Activated T-cell treated with anti-CD3 and anti-CD28 coated beads, Interleukin-2, amount 50 U/mL, for 48 hours (primary cell): ENCODE measurements around the gene TMEM18.
"Not testable (repeated sequence)": the region's sequence is repeated elsewhere in the genome, so short reads cannot be mapped to it uniquely, and the experiment has no call there.

ENCODE experiments used
- DNase-seq, 2 experiments: peaks; one replicate each; pipeline ENCODE4 v3.0.0-alpha.2; 2020

The TMEM18 gene

DNA sequence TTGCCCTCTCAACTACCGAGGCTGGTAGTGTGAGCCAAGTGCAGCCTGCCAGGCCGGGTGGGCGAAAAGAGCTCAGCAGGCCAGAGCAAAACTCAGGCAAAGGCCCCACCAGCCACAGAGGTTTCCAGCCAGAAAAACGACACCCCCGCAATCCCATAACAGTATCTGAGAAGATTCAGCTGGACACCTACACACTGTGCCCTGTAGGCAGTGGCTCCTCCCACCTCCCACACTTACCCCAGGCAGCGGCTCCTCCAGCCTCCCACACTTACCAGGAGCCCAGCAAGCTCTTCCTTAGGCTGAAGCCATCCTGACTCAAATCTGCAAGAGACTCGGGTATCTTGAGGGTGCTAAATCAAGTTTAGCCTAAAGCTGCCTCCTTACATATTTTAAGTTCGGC is 15.6 kb upstream of the TMEM18 start:
- no peak for DNase-seq

- DNase-seq, result no peak
These were observed 14.9 kb upstream of the TMEM18 start for GRCh38 chr2:691821-692761.

DNA sequence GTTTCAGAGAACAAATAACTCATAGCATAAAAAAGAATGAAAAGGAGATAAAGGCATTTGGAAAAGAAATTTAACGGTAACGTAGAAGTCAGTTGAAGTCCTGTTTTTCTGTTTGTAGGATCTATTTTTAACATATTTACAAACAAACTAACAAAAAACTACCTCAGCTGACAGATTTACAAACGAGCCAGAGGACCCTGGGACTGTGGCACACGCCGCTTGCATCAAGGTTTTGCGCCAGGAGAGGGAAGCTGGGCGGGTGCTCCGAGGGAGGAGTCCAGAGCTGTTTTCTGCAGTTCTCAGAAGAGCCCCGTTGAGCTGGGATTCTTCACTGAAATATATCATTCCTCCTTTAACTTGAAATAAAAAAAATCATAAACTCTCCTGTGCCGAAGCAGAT is 13.6 kb upstream of the TMEM18 start:
- no peak for DNase-seq

GRCh38 chr2:689877-690510 is 12.8 kb upstream of the TMEM18 start:
- no peak for DNase-seq

GRCh38 chr2:689237-689636 is 12.0 kb upstream of the TMEM18 start:
- DNase-seq, result no peak

- no peak for DNase-seq
These were observed 11.4 kb upstream of the TMEM18 start for GRCh38 chr2:688504-689076.

GRCh38 chr2:685421-685820 is 8.2 kb upstream of the TMEM18 start:
- no peak for DNase-seq

DNA sequence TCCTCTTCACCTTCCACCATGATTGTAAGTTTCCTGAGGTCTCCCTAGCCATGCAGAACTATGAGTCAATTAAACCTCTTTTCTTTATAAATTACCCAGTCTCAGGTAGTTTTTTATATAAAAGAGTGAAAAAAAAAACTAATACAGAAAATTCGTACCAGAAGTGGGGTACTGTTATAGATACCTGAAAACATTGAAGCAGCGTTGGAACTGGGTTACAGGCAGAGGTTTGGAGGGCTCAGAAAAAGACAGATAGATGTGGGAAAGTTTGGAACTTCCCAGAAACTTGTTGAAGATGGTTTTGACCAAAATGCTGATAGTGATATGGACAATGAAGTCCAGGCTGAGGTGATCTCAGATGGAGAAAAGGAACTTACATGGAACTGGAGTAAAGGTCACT is 7.7 kb upstream of the TMEM18 start:
- DNase-seq, result not testable (repeated sequence)

- DNase-seq, result no peak
These were observed 5.0 kb upstream of the TMEM18 start for GRCh38 chr2:682226-682625.

- DNase-seq, result no peak
These were observed 4.1 kb upstream of the TMEM18 start for GRCh38 chr2:681312-681711.

GRCh38 chr2:680496-680895 is 3.3 kb upstream of the TMEM18 start:
- no peak for DNase-seq

DNA sequence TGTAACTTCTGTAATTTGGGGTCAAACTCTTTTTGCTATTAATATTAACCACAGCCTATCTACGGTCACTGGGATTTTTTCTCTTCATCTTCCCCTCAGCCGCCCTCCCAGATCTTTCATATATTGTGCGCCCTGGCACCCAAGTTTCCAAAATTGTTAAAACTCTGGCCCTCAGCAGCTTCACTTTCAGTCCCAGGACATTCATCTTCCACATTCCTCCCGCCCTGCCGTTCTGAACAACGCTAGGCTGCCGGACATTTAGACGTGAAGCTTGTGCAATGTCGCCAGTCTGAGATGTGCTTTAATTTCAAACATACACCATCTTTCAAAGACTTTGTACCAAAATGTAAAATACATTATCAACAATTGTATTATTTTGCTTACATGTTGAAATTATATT is 1.8 kb upstream of the TMEM18 start:
- no peak for DNase-seq

- no peak for DNase-seq
These were observed 849 bp upstream of the TMEM18 start for GRCh38 chr2:677959-678550.

- DNase-seq, result peak in 1 of 2 experiments; percentile 96
These were observed 555 bp downstream of the TMEM18 start for GRCh38 chr2:676647-677055.

DNA sequence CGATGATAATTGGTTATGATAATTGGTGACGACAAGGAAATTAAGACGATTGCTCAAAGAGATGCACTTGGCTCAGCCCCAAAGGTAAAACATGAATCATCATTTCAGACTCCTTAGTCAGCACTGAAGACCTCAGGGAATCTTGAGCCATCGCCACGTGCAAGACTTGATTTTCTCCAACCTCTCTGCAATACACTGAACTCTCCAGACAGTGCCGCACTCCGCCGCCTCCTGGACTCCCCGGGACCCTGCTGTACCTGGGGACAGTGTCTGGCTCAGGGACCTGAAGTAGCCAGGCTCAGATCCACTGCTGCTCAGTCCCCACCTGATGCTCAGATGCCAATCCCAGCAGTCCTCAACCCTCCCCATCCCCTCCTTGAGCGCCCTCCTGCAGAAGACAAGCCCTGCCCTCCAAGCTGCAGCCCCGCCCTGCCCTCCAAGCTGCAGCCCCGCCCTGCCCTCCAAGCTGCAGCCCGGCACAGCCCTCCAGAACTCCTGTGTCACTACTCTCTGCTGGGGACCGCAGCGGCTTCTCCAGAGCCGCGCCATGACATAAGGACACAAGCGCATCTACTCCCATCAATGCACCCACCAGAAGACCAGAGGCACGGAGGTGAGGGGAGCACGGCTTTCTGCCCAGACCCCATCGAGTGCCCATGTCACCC is 1.1 kb downstream of the TMEM18 start:
- no peak for DNase-seq

GRCh38 chr2:675460-675859 is 1.7 kb downstream of the TMEM18 start:
- no peak for DNase-seq

- DNase-seq, result no peak
These were observed 2.2 kb downstream of the TMEM18 start for GRCh38 chr2:675051-675450.

DNA sequence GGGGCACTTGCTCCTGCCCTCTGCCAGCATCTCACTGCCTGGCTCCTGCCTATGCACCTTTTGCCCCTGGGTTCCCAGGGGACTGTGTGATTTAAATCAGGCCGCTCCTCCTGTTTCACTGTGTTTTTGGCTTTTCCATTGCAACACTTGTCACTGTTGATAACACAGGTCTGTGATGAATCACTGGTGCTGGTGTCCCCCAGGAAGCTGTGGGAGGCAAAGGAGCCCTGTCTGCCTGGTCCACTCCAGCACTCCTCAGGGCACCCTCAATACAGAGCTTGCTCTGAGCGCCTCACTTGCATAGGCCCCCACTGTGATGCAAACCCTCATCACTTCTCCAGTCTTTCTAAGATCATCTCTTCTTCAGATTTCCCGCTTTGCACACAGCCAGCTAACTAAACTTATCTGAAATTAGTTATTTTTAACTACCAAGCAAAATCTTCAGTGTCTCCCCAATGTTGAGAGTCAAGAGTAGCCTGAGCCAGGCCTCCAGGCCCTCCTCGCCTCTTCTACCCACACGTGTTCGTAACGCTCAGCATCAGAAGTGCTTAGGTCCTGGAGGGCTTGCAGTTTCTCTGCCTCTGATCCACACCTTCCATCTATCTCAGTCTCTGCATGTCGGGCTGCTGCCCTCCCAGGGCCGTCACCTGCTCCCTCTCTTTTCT is 2.8 kb downstream of the TMEM18 start:
- no peak for DNase-seq

DNA sequence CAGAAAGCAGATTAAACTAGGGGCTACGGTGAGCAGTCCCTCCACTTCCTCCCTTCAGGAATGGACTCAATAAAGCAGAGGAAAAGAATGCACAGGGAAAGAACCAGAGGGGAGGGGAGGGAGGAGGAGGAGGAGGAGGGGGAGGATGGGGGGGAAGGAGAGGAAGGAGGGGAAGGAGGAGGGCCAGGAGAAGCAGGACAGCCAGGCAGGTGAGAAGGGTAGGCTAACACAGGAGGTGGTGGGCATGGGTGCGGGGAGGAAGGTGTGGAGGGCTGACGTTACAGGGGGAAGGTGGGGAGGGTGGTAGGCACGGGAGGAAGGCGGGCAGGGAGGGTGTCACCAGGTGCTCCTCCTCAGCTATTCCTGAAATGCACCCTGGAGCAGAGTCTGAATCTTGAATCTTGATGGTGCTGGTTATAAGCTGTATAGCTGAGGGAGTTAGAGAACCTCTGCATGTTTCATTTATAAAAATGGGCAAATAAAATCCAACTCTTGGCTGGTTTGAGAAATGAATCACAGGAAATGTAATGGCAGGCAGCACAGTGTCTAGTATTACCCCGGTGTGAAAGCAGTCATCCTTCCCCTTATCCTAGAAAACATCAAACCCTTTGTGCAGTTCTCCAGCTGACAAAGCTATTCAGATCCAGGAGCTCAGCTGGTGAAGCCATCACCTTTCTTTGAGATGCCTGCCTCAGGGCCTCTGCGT is 3.4 kb downstream of the TMEM18 start:
- DNase-seq, result no peak

DNA sequence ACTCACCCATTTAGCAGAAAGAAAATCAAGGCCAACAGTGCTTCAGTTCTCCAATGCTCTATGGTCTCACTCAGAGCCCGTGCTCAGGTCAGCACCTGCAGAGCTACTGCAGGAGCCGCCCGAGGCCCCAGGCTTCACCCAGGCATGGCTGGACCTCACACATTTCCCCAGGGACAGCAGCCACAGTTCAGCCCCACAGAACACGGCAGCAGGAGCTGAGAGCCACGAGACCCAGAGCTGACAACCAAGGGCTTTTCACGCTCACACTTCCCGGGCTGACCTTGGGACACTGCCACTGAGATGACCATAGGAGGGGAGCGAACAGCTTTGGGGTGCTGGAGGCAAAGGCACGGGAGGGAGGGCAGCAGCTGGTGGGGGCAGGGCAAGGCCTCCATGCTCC is 4.2 kb downstream of the TMEM18 start:
- no peak for DNase-seq

- no peak for DNase-seq
These were observed 4.7 kb downstream of the TMEM18 start for GRCh38 chr2:672606-672905.
